Subcutaneous abdominal adipose tissue (tissue), 5 donors: Measurements from ENCODE around the gene SMYD4.
"Not testable (repeated sequence)": the region's sequence is repeated elsewhere in the genome, so short reads cannot be mapped to it uniquely, and the experiment has no call there.

Source experiments
- H3K27ac ChIP-seq: one replicate; pipeline ENCODE4 v1.7.0; 2013; ENCODE audit warnings: low read depth, mild to moderate bottlenecking, inconsistent platforms, low read length, moderate library complexity
- H3K27me3 ChIP-seq, 5 donors: one replicate each; pipeline ENCODE4 v1.7.0; 2013; ENCODE audit warnings: low read length in 5 of 5, inconsistent platforms in 1 of 5; ENCODE audit not compliant: control insufficient read depth in 5 of 5, insufficient read depth in 4 of 5
- H3K36me3 ChIP-seq, 5 donors: one replicate each; pipeline ENCODE4 v1.7.0; 2013; ENCODE audit warnings: low read length in 5 of 5; ENCODE audit not compliant: control insufficient read depth in 5 of 5, insufficient read depth in 5 of 5
- H3K4me1 ChIP-seq, 5 donors: one replicate each; pipeline ENCODE4 v1.7.0; 2013; ENCODE audit warnings: low read length in 5 of 5, mild to moderate bottlenecking in 3 of 5, moderate library complexity in 1 of 5; ENCODE audit not compliant: control insufficient read depth in 5 of 5, insufficient read depth in 5 of 5
- H3K4me3 ChIP-seq, 5 donors: one replicate each; pipeline ENCODE4 v1.7.0; 2013; ENCODE audit warnings: low read length in 5 of 5, low read depth in 1 of 5
- H3K9ac ChIP-seq, 5 donors: one replicate each; pipeline ENCODE4 v1.7.0; 2013; ENCODE audit warnings: low read length in 5 of 5, mild to moderate bottlenecking in 4 of 5, moderate library complexity in 3 of 5
- H3K9me3 ChIP-seq, 5 donors: one replicate each; pipeline ENCODE4 v1.7.0; 2013; ENCODE audit warnings: low read length in 5 of 5; ENCODE audit not compliant: control insufficient read depth in 5 of 5
- donor health status: healthy.
- donor health status: healthy.
- donor health status: healthy.
- donor health status: healthy.
- donor health status: healthy.

The SMYD4 gene

DNA sequence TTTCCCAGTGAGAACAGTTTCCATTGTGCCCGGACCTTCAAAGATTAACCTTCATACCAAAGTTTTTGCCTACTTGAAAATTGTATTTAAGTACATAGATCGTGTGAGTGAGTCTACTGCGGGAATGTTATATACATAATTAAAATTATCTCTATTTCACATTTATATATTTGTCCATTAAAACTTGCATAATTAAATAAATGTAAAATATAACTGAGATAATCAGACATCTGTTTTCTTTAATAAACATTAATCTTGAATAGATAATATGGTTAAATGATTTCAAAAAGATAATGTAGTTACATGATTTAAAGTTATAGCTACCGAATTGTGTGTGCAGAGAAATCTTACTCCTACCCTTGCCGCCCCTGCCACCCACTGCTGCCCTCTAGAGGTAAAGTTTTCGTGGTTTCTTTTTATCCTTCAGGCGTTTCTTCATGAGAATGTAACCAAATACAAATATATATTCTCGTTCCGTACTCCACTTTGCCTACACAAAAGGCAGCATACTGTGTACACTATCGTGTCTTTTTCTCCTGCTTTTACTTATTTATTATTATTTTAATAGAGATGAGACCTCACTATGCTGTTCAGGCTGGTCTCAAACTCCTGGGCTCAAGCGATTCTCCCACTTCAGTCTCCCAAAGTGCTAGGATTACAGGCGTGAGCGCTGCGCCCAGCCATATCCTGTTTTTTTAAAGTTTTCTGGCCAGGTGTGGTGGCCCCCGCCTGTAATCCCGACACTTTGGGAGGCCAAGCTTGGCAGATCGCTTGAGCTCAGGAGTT is 35.7 kb upstream of the SMYD4 start:
- Histone ChIP-seq H3K27me3 (no peaks in the 10 kb centered on the region), H3K27ac (no peak overlapping the region), H3K4me3 (no peak overlapping the region), H3K9ac (no peak overlapping the region), H3K9me3 (no peaks in the 10 kb centered on the region), H3K36me3 (peaks cover 4 to 21% (median 12%) of the 10 kb centered on the region in 5 donors), H3K4me1 (no peaks in the 10 kb centered on the region)

DNA sequence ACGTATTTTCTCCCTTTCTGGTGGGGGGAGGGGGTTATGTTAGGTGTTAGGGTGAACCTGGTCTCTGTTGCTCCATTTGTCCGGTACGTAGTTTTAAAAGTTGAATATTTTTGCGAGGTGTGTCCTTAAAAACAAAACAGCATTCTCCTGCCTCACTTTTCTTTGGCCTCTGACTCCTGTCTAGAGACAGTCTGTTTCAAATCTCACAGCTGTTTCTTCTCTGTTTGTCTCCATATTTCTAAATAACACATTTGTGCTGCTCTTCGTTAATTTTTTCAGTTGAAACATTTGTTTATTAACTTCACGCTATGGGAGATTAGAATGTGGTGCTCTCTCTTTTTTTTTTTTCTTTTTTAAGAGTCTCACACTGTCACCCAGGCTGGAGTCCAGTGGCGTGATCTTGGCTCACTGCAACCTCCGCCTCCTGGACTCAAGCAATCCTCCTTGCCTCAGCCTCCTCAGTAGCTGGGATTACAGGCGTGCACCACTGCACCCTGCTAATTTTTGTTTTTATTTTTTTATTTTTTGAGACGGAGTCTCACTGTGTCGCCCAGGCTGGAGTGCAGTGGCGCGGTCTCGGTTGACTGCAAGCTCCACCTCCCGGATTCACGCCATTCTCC is 31.8 kb upstream of the SMYD4 start:
- no peaks in the 10 kb centered on the region for H3K9me3 ChIP-seq
- H3K4me1 ChIP-seq, result no peaks in the 10 kb centered on the region
- H3K36me3 ChIP-seq, result peaks cover 0 to 26% (median 10%) of the 10 kb centered on the region in 5 donors
- H3K27me3 ChIP-seq, result no peaks in the 10 kb centered on the region
- H3K4me3 ChIP-seq, result no peak overlapping the region
- no peak overlapping the region for H3K27ac ChIP-seq
- H3K9ac ChIP-seq, result no peak overlapping the region

DNA sequence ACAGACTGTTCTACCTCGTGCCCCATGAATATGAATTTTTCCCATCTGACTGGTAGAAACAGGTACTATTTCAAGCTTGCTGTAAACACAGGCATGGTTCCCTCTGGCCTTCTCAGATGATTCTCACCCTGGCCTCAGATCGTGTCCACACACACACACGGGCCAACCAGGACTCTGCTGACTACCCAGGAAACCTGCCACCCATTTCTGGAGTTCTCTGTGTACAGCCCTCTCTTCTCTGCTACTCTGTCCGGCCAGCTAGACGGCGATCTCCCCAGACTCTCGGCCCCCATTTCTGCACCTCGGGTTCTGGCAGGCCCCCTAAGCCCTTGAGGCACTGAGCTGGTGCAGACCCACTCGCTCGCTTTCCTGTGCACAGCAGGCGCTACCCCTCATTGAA is 31.3 kb upstream of the SMYD4 start:
- Histone ChIP-seq H3K9me3 (no peaks in the 10 kb centered on the region), H3K9ac (no peak overlapping the region), H3K27ac (no peak overlapping the region), H3K27me3 (no peaks in the 10 kb centered on the region), H3K4me3 (no peak overlapping the region), H3K36me3 (peaks cover 0 to 26% (median 10%) of the 10 kb centered on the region in 5 donors), H3K4me1 (no peaks in the 10 kb centered on the region)

DNA sequence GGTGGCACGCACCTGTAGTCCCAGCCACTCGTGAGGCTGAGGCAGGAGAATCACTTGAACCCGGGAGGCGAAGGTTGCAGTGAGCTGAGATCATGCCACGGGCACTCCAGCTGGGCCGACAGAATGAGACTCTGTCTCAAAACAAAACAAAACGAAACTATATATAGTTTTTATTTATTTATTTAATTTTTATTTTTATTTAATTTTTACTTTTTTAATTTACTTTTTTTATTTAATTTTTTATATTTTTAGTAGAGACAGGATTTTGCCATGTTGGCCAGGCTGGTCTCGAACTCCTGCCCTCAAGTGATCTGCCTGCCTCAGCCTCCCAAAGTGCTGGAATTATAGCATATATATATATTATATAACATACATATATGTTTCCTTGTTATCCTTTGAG is 26.8 kb upstream of the SMYD4 start:
- peaks cover 22 to 56% (median 38%) of the 10 kb centered on the region in 5 donors for H3K36me3 ChIP-seq
- not testable (repeated sequence) for H3K27me3 ChIP-seq, H3K9ac ChIP-seq, H3K4me1 ChIP-seq, H3K9me3 ChIP-seq, H3K4me3 ChIP-seq, H3K27ac ChIP-seq

DNA sequence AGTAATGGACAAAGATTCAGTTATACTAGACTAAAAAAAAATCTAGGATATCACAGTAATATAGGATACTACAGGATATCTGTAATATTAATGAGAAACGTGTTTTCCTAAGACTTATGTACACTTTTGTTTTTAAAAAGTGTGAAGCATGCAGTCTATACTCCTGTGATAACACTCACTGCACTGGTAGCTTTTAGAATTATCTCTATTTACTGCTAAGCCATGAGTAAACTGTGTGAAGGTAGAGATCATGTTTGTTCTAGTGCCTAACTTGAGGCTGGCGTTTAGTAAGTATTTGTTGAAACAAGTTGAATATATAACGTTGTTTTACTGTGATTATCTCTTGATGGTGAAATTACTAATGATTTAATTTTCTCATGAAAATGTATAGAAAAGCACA is 24.0 kb upstream of the SMYD4 start:
- no peak overlapping the region for H3K27ac ChIP-seq
- no peak overlapping the region for H3K4me3 ChIP-seq
- no peak overlapping the region for H3K9ac ChIP-seq
- no peaks in the 10 kb centered on the region for H3K27me3 ChIP-seq
- H3K9me3 ChIP-seq, result no peaks in the 10 kb centered on the region
- no peaks in the 10 kb centered on the region for H3K4me1 ChIP-seq
- peaks cover 23 to 44% (median 29%) of the 10 kb centered on the region in 5 donors for H3K36me3 ChIP-seq

DNA sequence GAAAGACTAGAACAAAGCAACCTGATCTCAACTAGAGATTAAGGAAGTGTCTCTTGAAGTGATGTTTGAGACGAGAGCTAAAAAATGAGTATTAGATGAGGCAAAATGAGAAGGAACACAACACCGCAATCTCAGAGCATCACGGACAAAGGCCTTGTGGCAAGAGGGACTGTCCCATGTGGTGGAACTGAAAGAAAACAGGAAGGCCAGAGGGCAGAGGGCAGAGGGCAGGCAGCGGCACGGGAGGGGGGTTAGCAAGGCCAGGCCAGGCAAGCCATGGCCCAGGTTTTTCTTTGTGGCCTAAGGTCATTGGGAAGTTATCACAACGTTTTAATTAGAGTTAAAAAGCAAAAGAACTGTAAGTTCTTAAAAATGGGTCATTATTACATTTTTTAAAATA is 22.6 kb upstream of the SMYD4 start:
- Histone ChIP-seq H3K9ac (no peak overlapping the region), H3K9me3 (no peaks in the 10 kb centered on the region), H3K27ac (no peak overlapping the region), H3K36me3 (peaks cover 23 to 51% (median 31%) of the 10 kb centered on the region in 5 donors), H3K4me3 (no peak overlapping the region), H3K4me1 (peaks cover 0 to 4% (median under 1%) of the 10 kb centered on the region in 5 donors), H3K27me3 (no peaks in the 10 kb centered on the region)

DNA sequence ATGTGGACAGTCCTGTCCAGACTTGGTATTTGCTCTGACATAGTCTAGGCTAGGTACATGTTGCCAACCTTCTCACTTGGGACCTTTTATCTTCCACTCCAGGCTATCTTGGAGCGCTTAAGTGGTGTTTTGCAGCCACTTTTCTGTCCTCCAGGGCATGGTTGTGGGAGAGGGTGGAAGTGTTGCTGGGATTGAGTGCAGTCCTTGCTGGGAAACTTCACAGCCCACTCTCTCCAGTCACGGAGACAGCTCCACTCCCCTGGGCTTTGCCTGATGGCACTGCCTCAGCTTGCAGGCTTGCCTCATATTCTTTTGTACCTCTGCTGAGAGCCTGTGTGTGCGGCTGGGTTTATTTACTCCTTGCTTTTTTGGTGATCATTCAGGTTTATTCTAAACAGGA is 17.5 kb upstream of the SMYD4 start:
- no peaks in the 10 kb centered on the region for H3K9me3 ChIP-seq
- H3K36me3 ChIP-seq, result peaks cover 25 to 59% (median 35%) of the 10 kb centered on the region in 5 donors
- H3K4me1 ChIP-seq, result peaks cover 0 to 8% (median 4%) of the 10 kb centered on the region in 5 donors
- no peak overlapping the region for H3K27ac ChIP-seq
- H3K9ac ChIP-seq, result no peak overlapping the region
- no peak overlapping the region for H3K4me3 ChIP-seq
- no peaks in the 10 kb centered on the region for H3K27me3 ChIP-seq

DNA sequence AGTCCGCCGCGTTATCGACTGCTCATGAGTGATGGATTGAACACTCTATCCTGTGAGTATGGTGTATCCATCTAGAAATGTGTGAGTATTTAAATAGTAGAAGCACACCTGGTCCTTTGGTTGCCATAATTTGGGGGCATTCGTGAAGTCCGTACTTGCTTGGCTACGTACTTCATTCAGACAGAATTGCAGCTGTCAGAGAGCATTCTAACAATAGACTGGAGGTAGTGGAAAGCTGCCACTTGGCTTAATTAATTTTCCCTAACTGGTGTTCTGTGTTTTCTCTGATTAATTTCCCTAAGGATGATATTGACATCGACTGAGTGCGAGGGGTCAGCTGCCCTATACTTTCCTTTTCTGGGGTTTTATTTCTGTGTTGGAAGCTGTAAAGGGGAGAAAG is 14.2 kb upstream of the SMYD4 start:
- no peak overlapping the region for H3K27ac ChIP-seq
- H3K36me3 ChIP-seq, result peaks cover 16 to 52% (median 33%) of the 10 kb centered on the region in 5 donors
- H3K4me1 ChIP-seq, result peaks cover 0 to 8% (median 4%) of the 10 kb centered on the region in 5 donors
- H3K9ac ChIP-seq, result no peak overlapping the region
- H3K27me3 ChIP-seq, result no peaks in the 10 kb centered on the region
- no peaks in the 10 kb centered on the region for H3K9me3 ChIP-seq
- H3K4me3 ChIP-seq, result no peak overlapping the region

DNA sequence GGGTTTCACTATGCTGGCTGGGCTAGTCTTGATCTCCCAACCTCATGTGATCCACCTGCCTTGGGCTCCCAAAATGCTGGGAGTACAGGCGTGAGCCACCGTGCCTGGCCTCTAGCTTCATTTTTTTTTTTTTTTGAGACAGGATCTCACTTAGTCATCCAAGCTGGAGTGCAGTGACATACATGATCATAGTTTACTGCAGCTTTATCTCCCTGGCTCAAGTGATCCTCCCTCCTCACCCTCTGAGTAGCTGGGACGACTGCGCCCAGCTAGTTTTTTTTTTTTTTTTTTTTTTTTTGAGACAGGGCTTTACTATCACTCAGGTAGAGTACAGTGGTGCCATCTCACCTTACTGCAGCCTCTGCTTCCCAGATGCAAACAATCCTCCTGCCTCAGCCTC is 9.8 kb upstream of the SMYD4 start:
- Histone ChIP-seq H3K27ac (no peak overlapping the region), H3K4me1 (peaks cover 0 to 2% (median 0%) of the 10 kb centered on the region in 5 donors), H3K27me3 (no peaks in the 10 kb centered on the region), H3K9me3 (no peaks in the 10 kb centered on the region), H3K36me3 (peaks cover 14 to 19% (median 18%) of the 10 kb centered on the region in 5 donors), H3K9ac (no peak overlapping the region), H3K4me3 (no peak overlapping the region)

DNA sequence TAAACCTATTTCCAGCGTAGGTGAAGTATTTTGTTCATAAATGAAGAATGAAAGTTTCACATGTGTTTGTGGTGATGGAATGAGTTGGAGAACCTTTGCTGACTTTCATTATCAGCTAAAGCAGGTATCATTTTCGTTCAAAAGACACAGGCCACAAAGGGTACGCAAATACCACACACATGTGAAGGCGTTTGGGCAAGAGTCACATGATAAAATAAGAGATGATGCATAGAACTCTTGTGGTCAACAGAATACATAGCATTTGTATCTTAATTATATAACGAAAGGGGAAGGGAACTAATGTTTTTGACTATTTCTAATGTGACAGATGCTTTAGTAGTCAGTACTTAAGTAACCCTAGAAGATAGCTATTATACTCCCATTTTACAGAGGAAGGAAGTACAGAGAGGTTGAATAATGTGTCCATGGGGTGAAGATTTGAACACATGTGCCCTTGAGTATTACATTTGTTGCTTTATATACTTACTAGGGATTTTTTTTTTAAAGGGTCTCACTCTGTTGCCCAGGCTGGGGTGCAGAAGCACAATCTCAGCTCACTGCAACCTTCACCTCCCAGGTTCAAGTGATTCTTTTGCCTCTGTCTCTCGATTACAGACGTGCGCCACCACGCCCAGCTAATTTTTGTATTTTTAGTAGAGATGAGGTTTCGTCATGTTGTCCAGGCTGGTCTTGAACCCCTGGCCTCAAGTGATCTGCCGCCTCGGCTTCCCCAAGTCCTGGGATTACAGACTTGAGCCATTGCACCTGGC is 4.9 kb upstream of the SMYD4 start:
- Histone ChIP-seq H3K9ac (no peak overlapping the region), H3K4me1 (peaks cover 0 to 17% (median 7%) of the 10 kb centered on the region in 5 donors), H3K27ac (no peak overlapping the region), H3K27me3 (no peaks in the 10 kb centered on the region), H3K9me3 (no peaks in the 10 kb centered on the region), H3K4me3 (no peak overlapping the region), H3K36me3 (peaks cover 0 to 5% (median 0%) of the 10 kb centered on the region in 5 donors)
